ENCODE data around the gene COL4A1.

DNA sequence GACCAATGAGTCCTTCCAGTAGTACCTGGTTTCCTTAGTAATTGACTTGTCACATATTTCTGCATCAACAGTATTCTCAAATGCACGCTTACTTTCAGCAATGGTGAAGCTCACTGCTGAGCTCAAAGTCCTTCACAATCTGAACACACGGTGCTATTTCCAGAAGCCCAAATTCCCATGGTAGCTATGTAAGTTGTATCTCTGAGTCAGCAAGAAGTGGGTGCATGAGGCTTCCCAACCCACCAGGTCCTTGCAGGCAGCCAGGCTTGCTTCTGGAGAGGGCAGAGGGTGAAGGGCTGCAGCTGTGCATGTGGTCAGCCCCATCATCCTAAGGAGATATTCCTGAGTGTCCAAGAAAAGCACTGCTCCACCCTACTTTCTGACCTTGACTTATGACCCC is 25.8 kb upstream of the COL4A1 start:
- TF ChIP-seq EZH2 (IDR thresholded peaks at IDR 0.05; ENCODE audit: insufficient read depth, low read length): no peak
- TF ChIP-seq, protein P1, sequence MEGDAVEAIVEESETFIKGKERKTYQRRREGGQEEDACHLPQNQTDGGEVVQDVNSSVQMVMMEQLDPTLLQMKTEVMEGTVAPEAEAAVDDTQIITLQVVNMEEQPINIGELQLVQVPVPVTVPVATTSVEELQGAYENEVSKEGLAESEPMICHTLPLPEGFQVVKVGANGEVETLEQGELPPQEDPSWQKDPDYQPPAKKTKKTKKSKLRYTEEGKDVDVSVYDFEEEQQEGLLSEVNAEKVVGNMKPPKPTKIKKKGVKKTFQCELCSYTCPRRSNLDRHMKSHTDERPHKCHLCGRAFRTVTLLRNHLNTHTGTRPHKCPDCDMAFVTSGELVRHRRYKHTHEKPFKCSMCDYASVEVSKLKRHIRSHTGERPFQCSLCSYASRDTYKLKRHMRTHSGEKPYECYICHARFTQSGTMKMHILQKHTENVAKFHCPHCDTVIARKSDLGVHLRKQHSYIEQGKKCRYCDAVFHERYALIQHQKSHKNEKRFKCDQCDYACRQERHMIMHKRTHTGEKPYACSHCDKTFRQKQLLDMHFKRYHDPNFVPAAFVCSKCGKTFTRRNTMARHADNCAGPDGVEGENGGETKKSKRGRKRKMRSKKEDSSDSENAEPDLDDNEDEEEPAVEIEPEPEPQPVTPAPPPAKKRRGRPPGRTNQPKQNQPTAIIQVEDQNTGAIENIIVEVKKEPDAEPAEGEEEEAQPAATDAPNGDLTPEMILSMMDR (IDR thresholded peaks at IDR 0.05; ENCODE audit: insufficient read depth, low read depth, low read length): no peak
